SHP77 treated with DMSO at 0.1 percent for 48 hours (cell line): ENCODE results near the gene PHACTR1.

Experiments
- DNase-seq: peaks from one replicate; lab custom pipeline; 2025; lab: John Stamatoyannopoulos, UW

The PHACTR1 gene

GRCh38 chr6:13289789-13290318 lies 573.3 kb downstream of the PHACTR1 start:
- no peak for DNase-seq

DNA sequence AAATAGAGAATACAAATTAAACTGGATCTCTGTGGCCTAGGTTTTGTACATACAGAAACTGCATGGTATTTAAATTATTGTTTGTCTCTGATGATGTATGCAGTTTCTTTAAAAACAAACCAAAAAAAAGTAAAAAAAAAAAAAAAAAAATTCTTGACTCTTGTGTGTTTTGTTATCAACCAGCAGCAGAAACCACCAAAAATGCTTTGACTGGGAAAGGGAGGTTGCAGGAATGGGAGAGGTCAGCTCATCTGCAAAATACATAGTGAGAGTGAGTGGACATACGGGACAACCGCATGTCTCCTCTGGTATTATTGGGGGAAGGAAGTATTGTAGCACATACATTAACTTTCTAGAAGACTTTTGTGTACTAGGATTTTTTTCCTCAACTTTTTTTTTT lies 573.8 kb downstream of the PHACTR1 start:
- no peak for DNase-seq

GRCh38 chr6:13292774-13293173 lies 576.2 kb downstream of the PHACTR1 start:
- no peak for DNase-seq

GRCh38 chr6:13294499-13295069 lies 578.0 kb downstream of the PHACTR1 start:
- no peak for DNase-seq

GRCh38 chr6:13295576-13295975 lies 579.0 kb downstream of the PHACTR1 start:
- no peak for DNase-seq

DNA sequence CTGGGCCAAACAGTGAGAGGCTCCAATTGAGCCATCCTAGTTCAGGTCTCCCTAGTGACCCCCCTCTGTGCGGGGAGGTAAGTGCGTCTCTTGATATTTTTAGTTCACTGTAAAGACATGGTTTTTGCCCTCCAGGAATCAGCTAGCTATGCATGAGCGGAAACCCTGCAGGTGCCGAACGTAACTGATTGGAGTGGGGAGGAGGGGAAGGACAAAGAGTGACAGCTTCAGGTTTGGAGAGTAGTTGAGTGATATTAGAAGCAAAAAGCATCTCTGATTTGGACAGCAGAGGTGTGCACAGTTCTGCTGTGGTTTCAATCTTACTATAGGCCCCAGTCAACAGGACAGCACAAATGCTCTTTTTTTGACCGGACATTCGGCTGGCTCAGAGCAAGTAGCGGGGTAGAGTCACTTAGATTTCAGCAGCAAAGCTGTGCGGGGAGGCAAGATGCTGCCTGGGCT lies 580.0 kb downstream of the PHACTR1 start:
- DNase-seq, result no peak

- no peak for DNase-seq
Observed at GRCh38 chr6:13297391-13297790, 580.8 kb downstream of the PHACTR1 start.

GRCh38 chr6:13298446-13298845 lies 581.9 kb downstream of the PHACTR1 start:
- DNase-seq, result no peak

GRCh38 chr6:13299403-13299821 lies 582.8 kb downstream of the PHACTR1 start:
- no peak for DNase-seq

DNA sequence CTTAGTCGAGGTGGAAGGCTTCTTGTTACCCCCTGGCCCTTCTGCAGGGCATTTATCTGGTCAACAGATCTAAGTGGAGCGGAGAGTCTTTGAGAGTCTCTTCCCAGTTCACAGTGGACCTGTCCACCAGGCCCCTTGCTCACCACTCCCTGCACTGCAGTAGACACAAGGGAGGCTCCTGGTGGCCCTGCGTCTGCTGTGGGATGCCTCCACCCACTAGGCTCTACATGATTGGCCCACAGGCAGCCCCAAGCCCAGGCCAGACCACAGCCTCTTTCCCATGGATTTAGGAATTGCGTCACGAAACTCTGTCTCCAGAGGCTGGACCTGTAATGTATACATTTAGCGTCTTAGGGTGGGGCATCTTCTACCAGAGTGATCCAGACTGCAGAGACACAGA lies 583.4 kb downstream of the PHACTR1 start:
- no peak for DNase-seq

DNA sequence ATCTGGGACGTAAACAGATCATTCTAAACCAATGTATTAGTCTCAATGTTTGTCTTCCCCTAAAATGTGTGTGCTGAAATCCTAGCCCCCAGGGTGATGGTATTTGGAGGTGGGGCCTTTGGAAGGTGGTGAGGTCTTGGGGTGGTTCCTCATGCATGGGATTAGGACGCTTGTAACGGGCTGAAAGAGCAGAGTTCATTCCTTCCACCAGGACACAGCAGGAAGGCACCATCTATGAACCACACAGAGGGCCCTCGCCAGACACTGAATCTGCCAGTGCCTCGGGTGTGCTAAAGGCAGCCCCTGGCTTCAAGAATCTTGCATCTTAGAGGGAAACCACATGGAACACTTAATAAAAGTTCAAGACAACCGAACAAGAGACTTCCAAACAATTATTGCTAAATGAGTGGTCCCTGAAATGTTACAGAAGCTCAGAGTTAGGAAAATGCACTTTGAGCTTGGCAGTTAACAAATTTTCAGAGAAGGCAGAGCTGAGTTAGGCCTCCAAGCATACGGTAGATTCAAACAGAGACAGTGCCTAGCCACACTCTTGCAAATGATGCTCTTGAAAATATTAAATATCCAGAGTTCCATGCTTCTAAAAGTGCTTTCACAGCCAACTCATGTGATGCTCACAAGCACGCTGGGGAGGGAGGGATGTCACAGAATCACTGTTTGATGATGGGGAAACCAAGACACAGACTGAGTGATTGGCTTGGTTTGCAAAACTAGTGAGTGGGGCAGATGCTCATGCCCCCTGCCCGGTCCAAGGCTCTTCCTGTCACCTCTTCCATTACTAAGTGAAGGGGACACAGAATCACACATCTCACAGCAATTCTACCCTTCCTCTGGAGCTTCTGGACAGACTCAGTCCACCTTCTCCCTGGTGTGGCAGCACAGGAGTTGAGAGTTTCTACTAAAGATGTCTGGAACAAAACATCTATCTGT lies 584.4 kb downstream of the PHACTR1 start:
- DNase-seq, result no peak

DNA sequence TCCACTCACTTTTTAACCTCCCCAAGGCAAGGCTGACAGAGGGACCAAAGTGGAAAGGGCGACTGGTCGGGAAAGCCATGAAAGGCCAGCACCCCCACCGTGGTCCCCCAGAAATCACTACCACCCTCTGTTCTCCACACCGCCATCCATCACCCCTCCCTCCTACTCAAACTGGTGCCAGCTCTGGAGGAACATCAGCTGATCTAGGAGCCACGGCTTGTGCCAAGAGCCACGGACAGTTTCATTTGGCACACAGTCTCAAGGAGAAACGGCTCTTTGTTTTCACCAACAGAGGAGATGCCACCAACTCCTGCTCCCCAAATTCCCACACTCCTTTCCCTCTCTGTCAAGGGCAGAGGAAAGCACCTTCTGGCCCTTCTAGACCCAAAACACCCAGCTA lies 585.7 kb downstream of the PHACTR1 start:
- DNase-seq, result no peak

DNA sequence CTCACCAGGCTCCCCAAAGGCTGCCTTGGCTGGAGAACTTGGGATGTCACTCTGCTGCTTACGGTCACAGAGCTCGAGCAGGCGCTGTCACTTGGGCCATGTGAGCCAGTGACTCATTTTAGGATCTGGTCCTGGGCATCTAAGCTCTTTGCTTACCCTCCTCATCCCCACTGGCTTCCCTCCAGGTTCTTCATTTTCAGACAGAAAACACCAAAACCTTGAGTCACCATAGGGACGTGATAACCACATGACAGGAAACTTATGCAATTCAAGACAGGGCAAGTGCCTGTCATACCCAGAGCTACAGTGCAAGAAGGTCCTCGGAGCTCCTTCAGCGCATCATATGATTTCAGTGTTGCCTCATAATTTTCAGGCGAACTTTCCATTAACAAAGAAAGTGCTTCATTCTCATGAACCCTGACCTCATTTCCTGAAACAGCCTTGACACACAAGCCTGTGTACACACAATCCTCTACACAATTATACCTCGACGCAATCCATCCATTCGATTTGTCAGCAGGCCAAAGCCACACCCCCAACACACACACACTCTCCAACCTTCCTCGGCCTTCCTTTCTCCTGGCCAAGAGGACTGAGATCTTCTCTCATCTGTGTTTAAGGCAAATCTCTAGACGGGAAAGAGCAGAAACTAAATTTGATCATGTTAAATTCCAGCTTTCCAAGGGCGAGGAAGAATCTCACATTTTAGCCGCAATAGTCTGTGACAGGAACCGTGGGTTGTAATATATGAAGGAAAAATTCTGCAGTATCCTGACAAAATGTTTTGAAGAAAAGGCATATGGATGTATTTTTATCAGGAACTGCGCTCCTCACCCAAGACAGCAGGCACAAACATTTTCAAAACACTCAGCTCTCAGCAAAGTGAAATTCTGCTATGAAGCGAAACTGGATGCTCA lies 586.4 kb downstream of the PHACTR1 start:
- DNase-seq, result no peak

DNA sequence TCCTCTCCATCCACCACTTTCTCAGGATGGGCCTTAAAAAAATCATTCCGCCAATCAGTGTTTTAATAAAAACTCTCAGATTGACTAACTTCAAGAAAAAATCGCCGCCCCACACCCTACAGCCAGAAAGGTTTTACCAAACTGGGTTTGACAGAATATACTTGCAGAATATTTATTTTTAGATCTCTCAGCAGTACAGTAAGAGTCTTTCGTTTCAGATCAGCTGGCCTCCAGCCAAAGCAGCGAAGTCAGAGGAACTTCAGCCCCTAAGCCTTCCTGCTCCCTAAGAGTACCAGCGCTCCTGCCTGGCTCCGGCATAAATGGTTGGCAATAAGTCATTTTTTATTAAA lies 587.1 kb downstream of the PHACTR1 start:
- DNase-seq, result no peak

GRCh38 chr6:13304101-13304500 lies 587.5 kb downstream of the PHACTR1 start:
- DNase-seq, result no peak

- no peak for DNase-seq
Observed at GRCh38 chr6:13304580-13305260, 588.2 kb downstream of the PHACTR1 start.

- no peak for DNase-seq
Observed at GRCh38 chr6:13305288-13305687, 588.7 kb downstream of the PHACTR1 start.

GRCh38 chr6:13305791-13306190 lies 589.2 kb downstream of the PHACTR1 start:
- DNase-seq, result no peak

- DNase-seq, result no peak
Observed at GRCh38 chr6:13307508-13307995, 591.0 kb downstream of the PHACTR1 start.

- no peak for DNase-seq
Observed at GRCh38 chr6:13308332-13308731, 591.8 kb downstream of the PHACTR1 start.

- DNase-seq, result no peak
Observed at GRCh38 chr6:13311155-13311554, 594.6 kb downstream of the PHACTR1 start.
